Activated naive CD8-positive, alpha-beta T cell treated with anti-CD3 and anti-CD28 coated beads, Interleukin-2, amount 50 U/mL, for 24 hours (primary cell): ENCODE results near the gene TNFRSF6B.
A peak's percentile ranks its signal among the peaks of the same experiment; 100 is the strongest.
"Not testable (repeated sequence)": the region's sequence is repeated elsewhere in the genome, so short reads cannot be mapped to it uniquely, and the experiment has no call there.

Experiments used
- ATAC-seq: fragments of 150-1000 bp; cut with Tn5 transposase; one replicate; pipeline ENCODE4 v1.10.0; 2021
- DNase-seq: peaks from one replicate; pipeline ENCODE4 v3.0.0; 2021
- H3K27ac Mint-ChIP-seq: one replicate; pipeline ENCODE4 v1.8.0; 2021; ENCODE audit warnings: mild to moderate bottlenecking, mixed read lengths
- H3K27me3 Mint-ChIP-seq: one replicate; pipeline ENCODE4 v1.8.0; 2021; ENCODE audit warnings: mixed read lengths
- H3K36me3 Mint-ChIP-seq: one replicate; pipeline ENCODE4 v1.8.0; 2021; ENCODE audit warnings: low read depth, mixed read lengths
- H3K4me1 Mint-ChIP-seq: one replicate; pipeline ENCODE4 v1.8.0; 2021; ENCODE audit warnings: mixed read lengths
- H3K4me3 Mint-ChIP-seq: one replicate; pipeline ENCODE4 v1.8.0; 2021; ENCODE audit warnings: mild to moderate bottlenecking, moderate library complexity, mixed read lengths
- H3K9me3 Mint-ChIP-seq: one replicate; pipeline ENCODE4 v1.8.0; 2021; ENCODE audit warnings: mixed read lengths

The TNFRSF6B gene

GRCh38 chr20:63658749-63659187 lies 37.7 kb upstream of the TNFRSF6B start:
- Mint-ChIP-seq H3K4me3 (peak overlapping the region; percentile 94), H3K27me3 (no peaks in the 10 kb centered on the region), H3K9me3 (no peaks in the 10 kb centered on the region), H3K36me3 (peaks cover 11% of the 10 kb centered on the region), H3K27ac (peak overlapping the region; percentile 93), H3K4me1 (peaks cover 31% of the 10 kb centered on the region)
- DNase-seq, result no peak
- ATAC-seq, result no peak

- no peak for DNase-seq
- no peaks in the 10 kb centered on the region for H3K9me3 Mint-ChIP-seq
- H3K4me1 Mint-ChIP-seq, result peaks cover 25% of the 10 kb centered on the region
- peak overlapping the region; percentile 94 for H3K4me3 Mint-ChIP-seq
- H3K36me3 Mint-ChIP-seq, result peaks cover 11% of the 10 kb centered on the region
- H3K27me3 Mint-ChIP-seq, result no peaks in the 10 kb centered on the region
- H3K27ac Mint-ChIP-seq, result no peak overlapping the region
- no peak for ATAC-seq
Observed at GRCh38 chr20:63659370-63659769, 37.1 kb upstream of the TNFRSF6B start.

GRCh38 chr20:63660174-63660573 lies 36.3 kb upstream of the TNFRSF6B start:
- Mint-ChIP-seq H3K4me1 (peaks cover 20% of the 10 kb centered on the region), H3K4me3 (peak overlapping the region; percentile 94), H3K36me3 (peaks cover 11% of the 10 kb centered on the region)
- not testable (repeated sequence) for DNase-seq, H3K27ac Mint-ChIP-seq, H3K27me3 Mint-ChIP-seq, H3K9me3 Mint-ChIP-seq, ATAC-seq

GRCh38 chr20:63660622-63661021 lies 35.8 kb upstream of the TNFRSF6B start:
- ATAC-seq (no peak), DNase-seq (no peak)
- Mint-ChIP-seq H3K27me3 (no peaks in the 10 kb centered on the region), H3K27ac (no peak overlapping the region), H3K4me1 (peaks cover 20% of the 10 kb centered on the region), H3K9me3 (no peaks in the 10 kb centered on the region), H3K4me3 (no peak overlapping the region), H3K36me3 (peaks cover 11% of the 10 kb centered on the region)

GRCh38 chr20:63661108-63661507 lies 35.3 kb upstream of the TNFRSF6B start:
- no peak for ATAC-seq
- Mint-ChIP-seq H3K36me3 (peaks cover 15% of the 10 kb centered on the region), H3K27ac (no peak overlapping the region), H3K4me1 (peaks cover 20% of the 10 kb centered on the region), H3K4me3 (no peak overlapping the region), H3K9me3 (no peaks in the 10 kb centered on the region), H3K27me3 (no peaks in the 10 kb centered on the region)
- DNase-seq, result no peak

- Mint-ChIP-seq H3K4me3 (no peak overlapping the region), H3K36me3 (peaks cover 16% of the 10 kb centered on the region)
Observed at GRCh38 chr20:63661959-63662812, 34.3 kb upstream of the TNFRSF6B start.

GRCh38 chr20:63662813-63663189 lies 33.7 kb upstream of the TNFRSF6B start:
- H3K9me3 Mint-ChIP-seq, result no peaks in the 10 kb centered on the region
- DNase-seq (no peak), ATAC-seq (no peak)
- H3K4me3 Mint-ChIP-seq, result no peak overlapping the region
- peaks cover 16% of the 10 kb centered on the region for H3K36me3 Mint-ChIP-seq
- no peak overlapping the region for H3K27ac Mint-ChIP-seq
- H3K27me3 Mint-ChIP-seq, result no peaks in the 10 kb centered on the region
- H3K4me1 Mint-ChIP-seq, result peaks cover 18% of the 10 kb centered on the region

More at GRCh38 chr20:63661959-63662812, 34.3 kb upstream of the TNFRSF6B start:
- Mint-ChIP-seq H3K27me3 (no peaks in the 10 kb centered on the region), H3K27ac (no peak overlapping the region), H3K9me3 (no peaks in the 10 kb centered on the region), H3K4me1 (peaks cover 18% of the 10 kb centered on the region)
- DNase-seq (no peak), ATAC-seq (no peak)

GRCh38 chr20:63663332-63664066 lies 33.0 kb upstream of the TNFRSF6B start:
- Mint-ChIP-seq H3K4me1 (peaks cover 14% of the 10 kb centered on the region), H3K36me3 (peaks cover 21% of the 10 kb centered on the region), H3K27me3 (no peaks in the 10 kb centered on the region), H3K27ac (no peak overlapping the region), H3K9me3 (no peaks in the 10 kb centered on the region), H3K4me3 (no peak overlapping the region)
- no peak for DNase-seq
- no peak for ATAC-seq

- Mint-ChIP-seq H3K36me3 (peaks cover 25% of the 10 kb centered on the region), H3K27ac (no peak overlapping the region), H3K4me1 (peaks cover 6% of the 10 kb centered on the region), H3K27me3 (no peaks in the 10 kb centered on the region), H3K9me3 (no peaks in the 10 kb centered on the region), H3K4me3 (no peak overlapping the region)
- DNase-seq, result no peak
- no peak for ATAC-seq
Observed at GRCh38 chr20:63664143-63664851, 32.2 kb upstream of the TNFRSF6B start.

GRCh38 chr20:63664861-63665594 lies 31.4 kb upstream of the TNFRSF6B start:
- no peak overlapping the region for H3K27ac Mint-ChIP-seq
- no peaks in the 10 kb centered on the region for H3K27me3 Mint-ChIP-seq
- H3K36me3 Mint-ChIP-seq, result peaks cover 23% of the 10 kb centered on the region
- no peak for DNase-seq
- ATAC-seq, result no peak
- no peaks in the 10 kb centered on the region for H3K9me3 Mint-ChIP-seq
- H3K4me1 Mint-ChIP-seq, result no peaks in the 10 kb centered on the region
- H3K4me3 Mint-ChIP-seq, result no peak overlapping the region

- Mint-ChIP-seq H3K9me3 (no peaks in the 10 kb centered on the region), H3K27ac (no peak overlapping the region), H3K4me3 (no peak overlapping the region), H3K4me1 (no peaks in the 10 kb centered on the region), H3K36me3 (peaks cover 20% of the 10 kb centered on the region), H3K27me3 (no peaks in the 10 kb centered on the region)
- DNase-seq, result no peak
- no peak for ATAC-seq
Observed at GRCh38 chr20:63665708-63666107, 30.7 kb upstream of the TNFRSF6B start.

GRCh38 chr20:63667858-63668257 lies 28.6 kb upstream of the TNFRSF6B start:
- ATAC-seq (no peak), DNase-seq (no peak)
- H3K4me3 Mint-ChIP-seq, result no peak overlapping the region
- H3K27ac Mint-ChIP-seq, result no peak overlapping the region
- no peaks in the 10 kb centered on the region for H3K4me1 Mint-ChIP-seq
- H3K36me3 Mint-ChIP-seq, result peaks cover 20% of the 10 kb centered on the region
- no peaks in the 10 kb centered on the region for H3K9me3 Mint-ChIP-seq
- H3K27me3 Mint-ChIP-seq, result no peaks in the 10 kb centered on the region

- Mint-ChIP-seq H3K27ac (no peak overlapping the region), H3K4me3 (no peak overlapping the region), H3K4me1 (no peaks in the 10 kb centered on the region), H3K36me3 (peaks cover 20% of the 10 kb centered on the region), H3K27me3 (no peaks in the 10 kb centered on the region), H3K9me3 (no peaks in the 10 kb centered on the region)
- DNase-seq, result no peak
- no peak for ATAC-seq
Observed at GRCh38 chr20:63668351-63668750, 28.1 kb upstream of the TNFRSF6B start.

- ATAC-seq, H3K4me3 Mint-ChIP-seq, H3K27ac Mint-ChIP-seq, DNase-seq, H3K9me3 Mint-ChIP-seq, H3K4me1 Mint-ChIP-seq, H3K27me3 Mint-ChIP-seq: not testable (repeated sequence)
- H3K36me3 Mint-ChIP-seq, result peaks cover 17% of the 10 kb centered on the region
Observed at GRCh38 chr20:63671695-63672094, 24.8 kb upstream of the TNFRSF6B start.
